Measurements from ENCODE around the gene AQR.

DNA sequence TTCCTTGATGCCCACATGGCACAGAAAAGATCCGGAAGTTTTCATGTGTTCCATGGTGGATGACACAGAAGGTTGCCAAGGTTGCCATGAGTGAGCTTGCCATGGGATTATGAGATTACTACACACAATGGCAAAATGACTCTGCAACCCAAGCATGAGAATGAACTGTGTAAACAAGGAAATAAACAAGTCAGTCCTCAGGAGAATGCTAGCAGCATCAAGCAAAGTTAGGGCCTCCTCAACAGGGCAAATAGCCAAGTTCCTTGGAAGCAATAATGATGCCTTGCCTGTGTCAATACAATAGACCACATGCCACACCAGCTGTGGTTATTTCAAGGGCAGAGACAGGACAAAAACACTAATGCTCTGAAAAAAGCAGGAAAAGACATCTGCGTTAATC lies 41.8 kb downstream of the AQR start:
- TF ChIP-seq, protein P1, sequence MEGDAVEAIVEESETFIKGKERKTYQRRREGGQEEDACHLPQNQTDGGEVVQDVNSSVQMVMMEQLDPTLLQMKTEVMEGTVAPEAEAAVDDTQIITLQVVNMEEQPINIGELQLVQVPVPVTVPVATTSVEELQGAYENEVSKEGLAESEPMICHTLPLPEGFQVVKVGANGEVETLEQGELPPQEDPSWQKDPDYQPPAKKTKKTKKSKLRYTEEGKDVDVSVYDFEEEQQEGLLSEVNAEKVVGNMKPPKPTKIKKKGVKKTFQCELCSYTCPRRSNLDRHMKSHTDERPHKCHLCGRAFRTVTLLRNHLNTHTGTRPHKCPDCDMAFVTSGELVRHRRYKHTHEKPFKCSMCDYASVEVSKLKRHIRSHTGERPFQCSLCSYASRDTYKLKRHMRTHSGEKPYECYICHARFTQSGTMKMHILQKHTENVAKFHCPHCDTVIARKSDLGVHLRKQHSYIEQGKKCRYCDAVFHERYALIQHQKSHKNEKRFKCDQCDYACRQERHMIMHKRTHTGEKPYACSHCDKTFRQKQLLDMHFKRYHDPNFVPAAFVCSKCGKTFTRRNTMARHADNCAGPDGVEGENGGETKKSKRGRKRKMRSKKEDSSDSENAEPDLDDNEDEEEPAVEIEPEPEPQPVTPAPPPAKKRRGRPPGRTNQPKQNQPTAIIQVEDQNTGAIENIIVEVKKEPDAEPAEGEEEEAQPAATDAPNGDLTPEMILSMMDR (IDR thresholded peaks at IDR 0.05; ENCODE audit: insufficient read depth, low read length): no peak
- no peak for TF ChIP-seq GABPA (IDR thresholded peaks at IDR 0.05; ENCODE audit: low read depth)
- TF ChIP-seq, protein P2, sequence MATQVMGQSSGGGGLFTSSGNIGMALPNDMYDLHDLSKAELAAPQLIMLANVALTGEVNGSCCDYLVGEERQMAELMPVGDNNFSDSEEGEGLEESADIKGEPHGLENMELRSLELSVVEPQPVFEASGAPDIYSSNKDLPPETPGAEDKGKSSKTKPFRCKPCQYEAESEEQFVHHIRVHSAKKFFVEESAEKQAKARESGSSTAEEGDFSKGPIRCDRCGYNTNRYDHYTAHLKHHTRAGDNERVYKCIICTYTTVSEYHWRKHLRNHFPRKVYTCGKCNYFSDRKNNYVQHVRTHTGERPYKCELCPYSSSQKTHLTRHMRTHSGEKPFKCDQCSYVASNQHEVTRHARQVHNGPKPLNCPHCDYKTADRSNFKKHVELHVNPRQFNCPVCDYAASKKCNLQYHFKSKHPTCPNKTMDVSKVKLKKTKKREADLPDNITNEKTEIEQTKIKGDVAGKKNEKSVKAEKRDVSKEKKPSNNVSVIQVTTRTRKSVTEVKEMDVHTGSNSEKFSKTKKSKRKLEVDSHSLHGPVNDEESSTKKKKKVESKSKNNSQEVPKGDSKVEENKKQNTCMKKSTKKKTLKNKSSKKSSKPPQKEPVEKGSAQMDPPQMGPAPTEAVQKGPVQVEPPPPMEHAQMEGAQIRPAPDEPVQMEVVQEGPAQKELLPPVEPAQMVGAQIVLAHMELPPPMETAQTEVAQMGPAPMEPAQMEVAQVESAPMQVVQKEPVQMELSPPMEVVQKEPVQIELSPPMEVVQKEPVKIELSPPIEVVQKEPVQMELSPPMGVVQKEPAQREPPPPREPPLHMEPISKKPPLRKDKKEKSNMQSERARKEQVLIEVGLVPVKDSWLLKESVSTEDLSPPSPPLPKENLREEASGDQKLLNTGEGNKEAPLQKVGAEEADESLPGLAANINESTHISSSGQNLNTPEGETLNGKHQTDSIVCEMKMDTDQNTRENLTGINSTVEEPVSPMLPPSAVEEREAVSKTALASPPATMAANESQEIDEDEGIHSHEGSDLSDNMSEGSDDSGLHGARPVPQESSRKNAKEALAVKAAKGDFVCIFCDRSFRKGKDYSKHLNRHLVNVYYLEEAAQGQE (IDR thresholded peaks at IDR 0.05; ENCODE audit: insufficient replicate concordance, low read depth): no peak

Data from HL-60 (cell line).